SK-N-SH treated with all-trans-retinoic acid at 6 μM for 48 hours (cell line): Measurements from ENCODE around the gene MRPS18A.

Experiments
- ATAC-seq: fragments of 200-7000 bp; cut with Tn5 transposase; 3 replicates; pipeline ENCODE4 v1.9.1; 2020; ENCODE audit warnings: mild to moderate bottlenecking, moderate library complexity
- ARNTL ChIP-seq: fragments of 450-650 bp; formaldehyde crosslinking; IDR thresholded peaks from 2 replicates; pipeline ENCODE4 v1.5.0; 2020; ENCODE audit warnings: low read depth, mild to moderate bottlenecking, moderate library complexity, borderline replicate concordance
- BACH2 ChIP-seq: fragments of 250-450 bp; sonication (Bioruptor Pico); IDR thresholded peaks from 2 replicates; pipeline ENCODE4 v1.9.0; 2021; ENCODE audit warnings: mild to moderate bottlenecking, borderline replicate concordance
- CREB5 ChIP-seq: fragments of 250-450 bp; sonication (Bioruptor Pico); IDR thresholded peaks from 2 replicates; pipeline ENCODE4 v1.5.1; 2020; ENCODE audit warnings: low read depth, mild to moderate bottlenecking, moderate library complexity
- CSDC2 ChIP-seq: fragments of 250-450 bp; sonication (Bioruptor Pico); IDR thresholded peaks from 2 replicates; pipeline ENCODE4 v1.5.0; 2020; ENCODE audit warnings: mild to moderate bottlenecking, moderate library complexity
- CSRNP3 ChIP-seq: fragments of 250-450 bp; sonication (Bioruptor Pico); IDR thresholded peaks from 2 replicates; pipeline ENCODE4 v1.5.1; 2021; ENCODE audit warnings: mild to moderate bottlenecking, moderate library complexity
- GLIS3 ChIP-seq: fragments of 250-450 bp; sonication (Bioruptor Pico); IDR thresholded peaks from 2 replicates; pipeline ENCODE4 v1.5.0; 2020; ENCODE audit warnings: mild to moderate bottlenecking, moderate library complexity
- ISL1 ChIP-seq: fragments of 250-450 bp; sonication (Bioruptor Pico); IDR thresholded peaks from 2 replicates; pipeline ENCODE4 v2.1.2; 2022; ENCODE audit warnings: mild to moderate bottlenecking, moderate library complexity
- OSR1 ChIP-seq: fragments of 250-450 bp; sonication (Bioruptor Pico); IDR thresholded peaks from 2 replicates; pipeline ENCODE4 v1.8.0; 2022; ENCODE audit warnings: moderate library complexity, mild to moderate bottlenecking, inconsistent platforms
- PATZ1 ChIP-seq: fragments of 250-450 bp; sonication (Bioruptor Pico); IDR thresholded peaks from 2 replicates; pipeline ENCODE4 v1.8.0; 2020; ENCODE audit warnings: mild to moderate bottlenecking, moderate library complexity, borderline replicate concordance
- POU6F1 ChIP-seq: fragments of 250-450 bp; sonication (Bioruptor Pico); IDR thresholded peaks from 2 replicates; pipeline ENCODE4 v1.8.0; 2021; ENCODE audit warnings: low read depth, mild to moderate bottlenecking, moderate library complexity, borderline replicate concordance
- PPARA ChIP-seq: fragments of 250-450 bp; sonication (Bioruptor Pico); IDR thresholded peaks from 2 replicates; pipeline ENCODE4 v1.5.0; 2020; ENCODE audit warnings: mild to moderate bottlenecking, borderline replicate concordance
- SNAI2 ChIP-seq: fragments of 250-450 bp; sonication (Bioruptor Pico); IDR thresholded peaks from 2 replicates; pipeline ENCODE4 v1.5.0; 2020; ENCODE audit warnings: mild to moderate bottlenecking, moderate library complexity
- TOX ChIP-seq: fragments of 250-450 bp; sonication (Bioruptor Pico); IDR thresholded peaks from 2 replicates; pipeline ENCODE4 v1.8.0; 2021; ENCODE audit warnings: mild to moderate bottlenecking, moderate library complexity, borderline replicate concordance
- TSHZ2 ChIP-seq: fragments of 250-450 bp; sonication (Bioruptor Pico); IDR thresholded peaks from 2 replicates; pipeline ENCODE4 v1.5.0; 2020; ENCODE audit warnings: mild to moderate bottlenecking, moderate library complexity
- ZFP3 ChIP-seq: fragments of 250-450 bp; sonication (Bioruptor Pico); IDR thresholded peaks from 2 replicates; pipeline ENCODE4 v1.5.0; 2020; ENCODE audit warnings: mild to moderate bottlenecking, moderate library complexity
- ZFP30 ChIP-seq: fragments of 450-650 bp; formaldehyde crosslinking; IDR thresholded peaks from 2 replicates; pipeline ENCODE4 v1.5.0; 2022; ENCODE audit warnings: mild to moderate bottlenecking, moderate library complexity
- ZNF565 ChIP-seq: fragments of 450-650 bp; formaldehyde crosslinking; conservative IDR thresholded peaks from 2 replicates; pipeline ENCODE4 v1.5.0; 2020; ENCODE audit warnings: low read depth, mild to moderate bottlenecking, moderate library complexity
- ZNF8 ChIP-seq: fragments of 450-650 bp; formaldehyde crosslinking; IDR thresholded peaks from 2 replicates; pipeline ENCODE4 v1.5.0; 2020; ENCODE audit warnings: mild to moderate bottlenecking, moderate library complexity

The MRPS18A gene

GRCh38 chr6:43687437-43688347, at the start of gene MRPS18A:
Gene MRPS18A, minus strand, starts transcription at chr6:43687791. Its CDS starts 12 bp downstream, at chr6:43687779.
- peak; percentile 100 for ATAC-seq
- TF ChIP-seq TOX (CRISPR knock-in tag) (no peak), CSDC2 (no peak), BACH2 (CRISPR knock-in tag) (no peak), ZNF565 (no peak), SNAI2 (CRISPR knock-in tag) (no peak), POU6F1 (CRISPR knock-in tag) (no peak), PPARA (CRISPR knock-in tag) (no peak), PATZ1 (CRISPR knock-in tag) (no peak), GLIS3 (CRISPR knock-in tag) (no peak)
- TF ChIP-seq, all 23 proteins: peak for 0

- no peak for TF ChIP-seq TSHZ2 (CRISPR knock-in tag)
- no peak for TF ChIP-seq TOX (CRISPR knock-in tag)
- no peak for TF ChIP-seq ARNTL (CRISPR knock-in tag)
- TF ChIP-seq ZFP3 (CRISPR knock-in tag): no peak
- no peak for TF ChIP-seq POU6F1 (CRISPR knock-in tag)
- no peak for TF ChIP-seq CSRNP3 (CRISPR knock-in tag)
- no peak for TF ChIP-seq ZNF565
- no peak for TF ChIP-seq PPARA (CRISPR knock-in tag)
- no peak for TF ChIP-seq ZNF8 (CRISPR knock-in tag)
- TF ChIP-seq CSDC2: no peak
- no peak for TF ChIP-seq PATZ1 (CRISPR knock-in tag)
- no peak for TF ChIP-seq ZFP30 (CRISPR knock-in tag)
- no peak for TF ChIP-seq SNAI2 (CRISPR knock-in tag)
- no peak for TF ChIP-seq OSR1 (CRISPR knock-in tag)
- TF ChIP-seq ISL1 (CRISPR knock-in tag): no peak
- no peak for TF ChIP-seq CREB5 (CRISPR knock-in tag)
Measured at GRCh38 chr6:43736844-43737243, 49.3 kb upstream of the MRPS18A start.

More at GRCh38 chr6:43736844-43737243, 49.3 kb upstream of the MRPS18A start:
- no peak for ATAC-seq
